Kidney tubule cell (primary cell): Measurements from ENCODE around the gene ZNF135.

Experiments
- DNase-seq: peaks from one replicate; pipeline ENCODE4 v3.0.0-alpha.2; 2018; ENCODE audit warnings: low spot score

The ZNF135 gene

GRCh38 chr19:58059003-58059670 lies at the start of gene ZNF135:
ZNF135 (plus strand) TSS chr19:58059282; CDS start chr19:58060003, 721 bp downstream.
- peak; percentile 72 for DNase-seq

- DNase-seq = no peak
These were observed 49.8 kb upstream of the ZNF135 start for GRCh38 chr19:58009301-58009665.

- DNase-seq = peak; percentile 79
These were observed 49.3 kb upstream of the ZNF135 start for GRCh38 chr19:58009666-58010301.

GRCh38 chr19:58010507-58010906 lies 48.6 kb upstream of the ZNF135 start:
- DNase-seq = no peak

- no peak for DNase-seq
These were observed 44.9 kb upstream of the ZNF135 start for GRCh38 chr19:58014141-58014540.

DNA sequence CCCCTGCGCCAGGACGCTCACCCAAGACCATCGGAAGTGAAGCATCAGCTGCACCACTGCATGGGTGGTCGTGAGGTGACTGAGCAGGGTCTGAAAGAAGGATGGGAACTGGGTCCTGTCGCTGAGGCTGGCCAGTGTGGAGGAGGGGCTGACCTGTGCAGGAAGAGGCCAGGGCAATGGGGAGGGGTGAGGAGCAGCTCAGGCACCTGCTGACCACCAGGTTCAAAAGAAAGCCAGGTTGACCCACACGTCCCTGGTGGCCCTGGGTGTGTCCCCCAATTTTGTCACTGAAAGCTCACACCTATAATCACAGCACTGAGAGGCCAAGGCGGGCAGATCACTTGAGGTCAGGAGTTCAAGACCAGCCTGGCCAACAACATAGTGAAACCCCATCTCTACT lies 39.0 kb upstream of the ZNF135 start:
- no peak for DNase-seq

GRCh38 chr19:58021541-58022282 lies 37.4 kb upstream of the ZNF135 start:
- DNase-seq = peak; percentile 35

DNA sequence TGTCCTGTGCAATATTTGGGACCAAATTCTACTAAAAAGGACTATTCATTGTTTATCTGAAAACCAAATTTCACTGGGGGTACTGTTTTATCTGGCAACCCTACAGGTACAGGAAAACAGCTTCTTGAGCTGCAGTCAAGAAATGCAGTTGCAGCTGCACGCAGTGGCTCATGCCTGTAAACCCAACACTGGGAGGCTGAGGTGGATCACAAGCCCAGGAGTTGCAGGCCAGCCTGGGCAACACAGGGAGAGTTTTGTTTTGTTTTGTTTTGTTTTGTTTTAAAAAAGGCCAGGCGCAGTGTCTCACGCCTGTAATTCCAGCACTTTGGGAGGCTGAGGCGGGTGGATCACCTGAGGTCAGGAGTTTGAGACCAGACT lies 36.8 kb upstream of the ZNF135 start:
- DNase-seq = no peak

GRCh38 chr19:58024661-58025060 lies 34.4 kb upstream of the ZNF135 start:
- no peak for DNase-seq

GRCh38 chr19:58033741-58034476 lies 25.2 kb upstream of the ZNF135 start, which contains the start of gene ZSCAN1:
ZSCAN1 (plus strand) TSS chr19:58034025; CDS start chr19:58037837, 3,812 bp downstream.
- DNase-seq = peak; percentile 84

DNA sequence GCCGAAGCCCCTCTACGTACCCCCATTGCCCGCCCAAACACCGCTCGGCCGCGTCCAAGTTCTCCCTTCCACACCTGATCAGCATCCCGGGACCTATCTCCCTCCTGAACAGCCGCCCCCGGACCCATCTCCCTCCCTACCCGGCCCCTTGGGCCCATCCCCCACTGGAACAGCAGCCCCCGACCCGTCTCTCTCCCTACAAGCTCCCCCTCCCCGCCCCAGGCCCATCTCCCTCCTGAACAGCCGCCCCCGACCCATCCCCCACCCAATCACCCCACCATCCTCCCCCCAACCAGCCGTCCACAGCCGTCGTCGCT lies 24.6 kb upstream of the ZNF135 start:
- DNase-seq = no peak

- no peak for DNase-seq
These were observed 23.2 kb upstream of the ZNF135 start for GRCh38 chr19:58035863-58036262.

DNA sequence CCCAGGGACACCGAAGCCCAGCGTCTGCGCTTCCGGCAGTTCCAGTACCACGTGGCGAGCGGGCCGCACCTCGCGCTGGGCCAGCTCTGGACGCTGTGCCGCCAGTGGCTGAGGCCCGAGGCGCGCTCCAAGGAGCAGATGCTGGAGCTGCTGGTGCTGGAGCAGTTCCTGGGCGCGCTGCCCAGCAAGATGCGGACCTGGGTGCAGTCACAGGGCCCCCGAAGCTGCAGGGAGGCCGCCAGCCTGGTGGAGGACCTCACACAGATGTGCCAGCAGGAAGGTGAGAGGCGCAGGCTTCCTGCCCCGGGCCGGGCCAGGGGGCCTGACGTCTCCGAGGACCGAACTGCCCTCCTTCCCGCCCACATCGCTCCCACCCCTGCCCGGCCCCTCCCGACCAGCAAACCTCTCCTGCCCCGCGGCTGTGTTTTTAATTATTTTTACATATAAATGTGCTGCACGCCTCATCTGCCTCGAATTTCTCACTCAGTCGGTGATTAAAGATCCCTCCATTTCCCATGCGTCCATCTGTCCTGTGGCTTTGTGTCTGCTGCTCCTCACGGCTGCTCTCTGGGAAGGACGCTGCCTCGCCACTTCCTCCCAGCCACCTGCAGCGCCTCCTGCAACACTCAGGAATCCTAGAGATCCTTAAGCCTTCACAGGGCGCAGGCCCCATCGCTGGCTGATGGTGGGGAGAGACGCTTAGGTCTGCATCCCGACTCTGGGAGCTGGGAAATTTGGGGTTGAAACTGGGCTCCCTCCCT lies 21.0 kb upstream of the ZNF135 start:
- no peak for DNase-seq

GRCh38 chr19:58038688-58039204 lies 20.3 kb upstream of the ZNF135 start:
- no peak for DNase-seq

DNA sequence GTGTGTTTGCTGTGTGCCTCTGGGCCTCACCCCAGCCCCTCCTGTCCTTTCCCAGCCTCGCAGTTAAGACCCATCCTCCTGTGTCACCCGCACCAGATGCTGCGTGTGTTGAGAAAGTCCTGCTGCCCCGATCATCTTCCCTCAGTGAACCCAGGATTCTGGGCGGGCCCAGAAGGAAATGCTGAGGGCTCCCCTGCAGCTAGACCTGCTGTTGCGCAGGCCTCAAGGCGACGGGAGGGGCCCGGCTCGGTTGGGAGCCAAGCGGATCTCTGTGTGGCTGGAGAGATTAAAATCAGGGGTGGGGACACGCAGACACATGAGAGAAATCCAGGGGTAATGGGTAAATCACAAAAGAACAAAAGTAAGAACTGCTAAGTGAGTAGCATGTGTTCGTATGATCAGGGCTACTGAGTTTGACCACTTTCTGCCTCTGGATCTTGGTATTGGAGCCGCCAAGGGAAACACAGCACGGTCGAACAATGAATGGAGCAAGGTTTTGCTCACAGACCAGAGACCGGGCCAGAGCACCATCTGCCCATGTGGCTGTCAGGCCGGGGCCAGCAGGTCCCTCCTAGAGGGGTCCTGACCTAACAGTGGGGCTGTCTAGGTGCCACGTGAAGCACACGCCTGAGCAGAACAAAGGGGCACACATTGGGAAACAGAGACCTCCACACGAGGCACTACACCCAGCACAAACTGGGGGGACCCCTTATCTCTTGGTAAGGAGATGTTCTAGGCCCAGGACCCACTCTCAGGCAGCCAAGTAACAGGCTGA lies 18.1 kb upstream of the ZNF135 start:
- DNase-seq = no peak

- no peak for DNase-seq
These were observed 16.4 kb upstream of the ZNF135 start for GRCh38 chr19:58042495-58043340.

GRCh38 chr19:58044391-58044790 lies 14.7 kb upstream of the ZNF135 start:
- no peak for DNase-seq

- DNase-seq = no peak
These were observed 14.2 kb upstream of the ZNF135 start for GRCh38 chr19:58044886-58045285.

GRCh38 chr19:58045411-58046050 lies 13.6 kb upstream of the ZNF135 start:
- DNase-seq = no peak
